RWPE2 (cell line): ENCODE data around the gene CHIT1.

Source experiments
- ATAC-seq: fragments of 200-7000 bp; cut with Tn5 transposase; 3 replicates; pipeline ENCODE4 v1.9.1; 2021; ENCODE audit warnings: low read depth
- DNase-seq: peaks from one replicate; pipeline ENCODE4 v3.0.0-alpha.2; 2020; ENCODE audit warnings: low spot score
- H3K27ac ChIP-seq: fragments of 450-650 bp; 2 replicates; pipeline ENCODE4 v1.5.1; 2017; ENCODE audit warnings: mild to moderate bottlenecking; ENCODE audit not compliant: poor library complexity, severe bottlenecking
- H3K27me3 ChIP-seq: fragments of 250-450 bp; sonication (Bioruptor Pico); 2 replicates; pipeline ENCODE4 v1.5.1; 2021; ENCODE audit warnings: mild to moderate bottlenecking, moderate library complexity; ENCODE audit not compliant: insufficient read depth, poor library complexity, severe bottlenecking
- H3K36me3 ChIP-seq: fragments of 250-450 bp; sonication (Bioruptor Pico); 2 replicates; pipeline ENCODE4 v1.5.1; 2020; ENCODE audit warnings: low read depth, mild to moderate bottlenecking, moderate library complexity
- H3K4me1 ChIP-seq: fragments of 250-450 bp; sonication (Bioruptor Pico); 2 replicates; pipeline ENCODE4 v1.5.1; 2021; ENCODE audit warnings: mild to moderate bottlenecking, moderate library complexity; ENCODE audit not compliant: insufficient read depth, poor library complexity, severe bottlenecking
- H3K4me3 ChIP-seq: fragments of 250-450 bp; sonication (Bioruptor Pico); 2 replicates; pipeline ENCODE4 v1.5.1; 2021; ENCODE audit warnings: mild to moderate bottlenecking, moderate library complexity; ENCODE audit not compliant: severe bottlenecking
- H3K9me3 ChIP-seq: fragments of 250-450 bp; sonication (Bioruptor Pico); 2 replicates; pipeline ENCODE4 v1.5.1; 2021; ENCODE audit warnings: mild to moderate bottlenecking, moderate library complexity; ENCODE audit not compliant: severe bottlenecking
- TF ChIP-seq, protein P1 (sequence below): fragments of 450-650 bp; IDR thresholded peaks from one replicate; pipeline ENCODE4 v1.5.1; 2017; ENCODE audit warnings: mild to moderate bottlenecking, moderate library complexity; ENCODE audit not compliant: poor library complexity, severe bottlenecking

The CHIT1 gene

DNA sequence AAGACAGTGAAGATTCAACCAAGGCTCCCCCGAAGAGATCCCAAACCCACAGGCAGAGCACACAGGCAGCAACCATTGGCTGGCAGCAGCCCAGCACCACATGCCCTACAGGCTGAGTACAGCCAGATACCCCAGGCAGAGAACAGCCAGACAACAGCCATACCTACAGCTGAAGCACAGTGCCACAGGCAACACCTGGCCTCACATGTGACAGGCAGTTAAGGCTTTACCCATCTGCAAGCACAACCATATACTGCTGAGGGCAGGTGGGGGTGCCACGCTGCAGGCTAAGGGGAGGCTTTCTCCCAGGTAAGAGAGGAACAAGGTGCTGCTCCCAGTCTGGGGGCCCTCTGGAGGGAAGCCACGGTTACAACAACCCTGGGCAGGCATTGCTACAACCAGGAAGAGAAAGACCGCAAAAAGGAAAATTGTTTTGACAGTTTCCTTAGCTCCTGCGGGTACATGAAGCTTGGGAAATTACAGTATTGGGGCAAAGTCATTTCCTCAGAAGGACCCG, 12.3 kb downstream of the CHIT1 start:
- TF ChIP-seq, protein P1, sequence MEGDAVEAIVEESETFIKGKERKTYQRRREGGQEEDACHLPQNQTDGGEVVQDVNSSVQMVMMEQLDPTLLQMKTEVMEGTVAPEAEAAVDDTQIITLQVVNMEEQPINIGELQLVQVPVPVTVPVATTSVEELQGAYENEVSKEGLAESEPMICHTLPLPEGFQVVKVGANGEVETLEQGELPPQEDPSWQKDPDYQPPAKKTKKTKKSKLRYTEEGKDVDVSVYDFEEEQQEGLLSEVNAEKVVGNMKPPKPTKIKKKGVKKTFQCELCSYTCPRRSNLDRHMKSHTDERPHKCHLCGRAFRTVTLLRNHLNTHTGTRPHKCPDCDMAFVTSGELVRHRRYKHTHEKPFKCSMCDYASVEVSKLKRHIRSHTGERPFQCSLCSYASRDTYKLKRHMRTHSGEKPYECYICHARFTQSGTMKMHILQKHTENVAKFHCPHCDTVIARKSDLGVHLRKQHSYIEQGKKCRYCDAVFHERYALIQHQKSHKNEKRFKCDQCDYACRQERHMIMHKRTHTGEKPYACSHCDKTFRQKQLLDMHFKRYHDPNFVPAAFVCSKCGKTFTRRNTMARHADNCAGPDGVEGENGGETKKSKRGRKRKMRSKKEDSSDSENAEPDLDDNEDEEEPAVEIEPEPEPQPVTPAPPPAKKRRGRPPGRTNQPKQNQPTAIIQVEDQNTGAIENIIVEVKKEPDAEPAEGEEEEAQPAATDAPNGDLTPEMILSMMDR = no peak
- DNase-seq (no peak), ATAC-seq (0 out of 3 replicates have a peak, but pooled peaks have one; percentile 43)
- no peaks in the 10 kb centered on the region for H3K27me3 ChIP-seq
- H3K4me1 ChIP-seq = no peaks in the 10 kb centered on the region
- no peak overlapping the region for H3K4me3 ChIP-seq
- no peaks in the 10 kb centered on the region for H3K36me3 ChIP-seq
- no peaks in the 10 kb centered on the region for H3K9me3 ChIP-seq
- H3K27ac ChIP-seq = no peak overlapping the region

DNA sequence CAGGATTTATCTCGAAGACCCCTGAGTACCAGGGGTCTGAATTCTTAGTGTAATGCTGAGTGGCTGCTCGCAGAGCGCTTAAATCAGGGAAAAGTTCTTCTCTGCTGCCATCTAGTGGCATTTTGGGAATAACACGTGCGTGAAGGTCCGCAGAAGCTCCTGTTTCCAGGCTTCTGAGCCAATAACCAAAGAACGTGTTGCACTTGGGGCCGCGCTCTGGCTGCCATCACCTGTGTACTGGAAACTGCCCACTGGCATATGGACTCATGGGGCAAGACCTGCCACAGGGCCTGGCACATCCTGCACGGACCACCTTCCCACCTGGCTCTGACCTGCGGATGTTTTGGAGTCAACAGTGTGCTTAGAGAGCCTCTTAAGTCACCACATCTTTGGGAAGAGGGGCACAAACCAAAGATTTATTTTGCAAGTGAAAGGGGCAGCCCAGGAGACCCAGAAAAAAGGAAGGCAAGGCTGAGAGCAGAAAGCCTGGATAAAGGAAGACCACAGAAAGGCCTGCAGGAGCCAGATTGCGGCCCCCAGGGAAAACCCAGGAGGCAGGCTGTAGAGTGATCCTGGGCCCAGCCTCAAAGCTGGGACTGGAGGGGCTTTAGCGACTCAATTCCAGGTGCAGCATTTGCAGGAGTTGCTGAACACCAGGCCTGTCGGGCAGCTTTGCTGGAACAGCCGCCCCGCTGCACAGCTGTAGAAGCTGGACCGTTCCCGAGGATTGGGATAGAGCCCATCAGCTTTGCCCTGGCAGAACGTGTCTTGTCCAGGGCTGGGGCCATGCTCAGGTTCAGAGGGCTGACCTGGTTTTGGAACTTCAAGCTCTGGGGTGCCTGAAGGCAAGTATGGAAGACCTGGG, 13.0 kb downstream of the CHIT1 start:
- no peak overlapping the region for H3K27ac ChIP-seq
- TF ChIP-seq, protein P1 = peak; percentile 77
- H3K4me1 ChIP-seq = no peaks in the 10 kb centered on the region
- no peaks in the 10 kb centered on the region for H3K9me3 ChIP-seq
- DNase-seq (no peak), ATAC-seq (peak; percentile 70; the same call in 2 of the 3 replicates)
- H3K4me3 ChIP-seq = no peak overlapping the region
- H3K36me3 ChIP-seq = no peaks in the 10 kb centered on the region
- no peaks in the 10 kb centered on the region for H3K27me3 ChIP-seq

DNA sequence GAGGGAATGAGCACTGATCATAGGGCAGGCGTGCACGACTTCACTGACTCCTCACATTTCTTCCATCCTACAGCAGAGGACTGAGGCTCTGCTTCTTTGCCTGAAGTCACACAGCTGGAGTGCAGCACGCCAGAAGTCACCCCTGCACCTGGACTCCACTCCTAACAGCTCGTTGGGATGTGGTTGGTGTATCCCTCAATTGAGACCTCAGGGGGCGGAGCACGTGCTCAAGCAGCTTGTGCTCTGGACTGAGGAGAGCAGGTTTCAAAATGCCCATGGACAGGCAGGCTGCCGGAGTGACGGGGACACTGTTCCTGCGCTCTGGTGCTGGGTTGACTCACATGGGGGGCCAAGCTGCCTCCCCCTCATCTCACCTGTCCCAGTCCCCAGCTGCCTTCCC, 13.9 kb downstream of the CHIT1 start:
- Histone ChIP-seq H3K36me3 (no peaks in the 10 kb centered on the region), H3K4me1 (no peaks in the 10 kb centered on the region), H3K27ac (no peak overlapping the region), H3K9me3 (no peaks in the 10 kb centered on the region), H3K4me3 (no peak overlapping the region), H3K27me3 (no peaks in the 10 kb centered on the region)
- no peak for DNase-seq
- ATAC-seq = no peak
- TF ChIP-seq, protein P1 = no peak

DNA sequence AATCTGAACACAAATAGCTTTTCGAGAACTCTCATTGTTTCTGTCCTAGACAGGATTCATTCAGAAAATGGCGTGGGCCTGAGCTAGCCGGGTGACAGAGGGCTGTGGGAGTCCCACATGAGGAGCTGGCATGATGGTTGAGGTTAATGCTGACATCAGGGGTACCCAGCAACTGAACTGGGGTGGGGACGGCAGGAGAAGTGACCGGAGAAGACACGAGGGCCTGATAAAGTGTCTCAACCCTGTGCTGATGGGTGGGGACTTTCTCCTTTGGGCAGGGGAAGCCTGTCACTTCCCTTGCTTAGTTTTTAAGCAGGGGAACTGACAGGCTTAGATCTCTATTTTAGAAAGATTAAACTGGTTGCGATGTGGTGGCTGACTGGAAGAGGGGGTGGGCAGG, 14.6 kb downstream of the CHIT1 start:
- H3K36me3 ChIP-seq = no peaks in the 10 kb centered on the region

More for the DNA sequence above, 14.6 kb downstream of the CHIT1 start:
- TF ChIP-seq, protein P1 = no peak
- no peaks in the 10 kb centered on the region for H3K27me3 ChIP-seq
- no peak for ATAC-seq
- no peaks in the 10 kb centered on the region for H3K9me3 ChIP-seq
- no peak overlapping the region for H3K4me3 ChIP-seq
- H3K4me1 ChIP-seq = no peaks in the 10 kb centered on the region
- no peak for DNase-seq
- no peak overlapping the region for H3K27ac ChIP-seq
